Caco-2 (cell line): ENCODE results near the gene C1orf198. TPM values are rescaled to one million over a fixed set of nuclear protein-coding genes. Genes with fewer than 3 reads are reported as not detected.

Source experiments
- Bru-seq: library from RNA; stranded (reverse); fragments of 400-500 nt; gene quantifications from one replicate; lab custom pipeline; 2021; lab: Mats Ljungman, UMichigan
- BruChase-seq, 2 experiments: library from RNA; stranded (reverse); fragments of 400-500 nt; gene quantifications; one replicate each; lab custom pipeline; 2021; lab: Mats Ljungman, UMichigan
- BruUV-seq: library from RNA; stranded (reverse); fragments of 400-500 nt; replicated peaks from 2 replicates; lab custom pipeline; 2021; lab: Mats Ljungman, UMichigan
- CTCF ChIA-PET: fragments of 300-600 bp; sonication (Branson Sonifier 250); formaldehyde crosslinking; loops from one replicate; lab custom pipeline; 2022; ENCODE audit warnings: antibody characterized with exemption; lab: Charles Lee
- POLR2A ChIA-PET: fragments of 300-600 bp; sonication (Branson Sonifier 250); formaldehyde crosslinking; loops from one replicate; lab custom pipeline; 2022; ENCODE audit warnings: antibody characterized with exemption; lab: Charles Lee
- DNase-seq, 2 experiments: peaks; one replicate each; pipeline versions ENCODE4 v3.0.0 to v3.0.0-alpha.2; 2020 to 2022
- H3K27me3 ChIP-seq: replicated peaks from 2 replicates; pipeline ENCODE4 v1.6.0; 2011; ENCODE audit warnings: low read length; ENCODE audit not compliant: control insufficient read depth, insufficient read depth
- H3K36me3 ChIP-seq: 2 replicates; pipeline ENCODE4 v1.5.1; 2011; ENCODE audit warnings: low read length; ENCODE audit not compliant: control insufficient read depth, insufficient read depth
- H3K4me1 ChIP-seq: fragments of 250-450 bp; sonication (Bioruptor Pico); 2 replicates; pipeline ENCODE4 v1.5.1; 2020; ENCODE audit warnings: mild to moderate bottlenecking
- H3K4me3 ChIP-seq: 2 replicates; pipeline ENCODE4 v1.5.1; 2011; ENCODE audit warnings: low read depth, mild to moderate bottlenecking, control low read depth, low read length
- H3K9me3 ChIP-seq: fragments of 250-450 bp; sonication (Bioruptor Pico); 2 replicates; pipeline ENCODE4 v1.5.1; 2020; ENCODE audit warnings: mild to moderate bottlenecking, moderate library complexity
- H3K27ac Mint-ChIP-seq: one replicate; pipeline ENCODE4 v1.8.0; 2022; ENCODE audit warnings: mixed read lengths; ENCODE audit not compliant: unreplicated experiment
- H3K27me3 Mint-ChIP-seq: one replicate; pipeline ENCODE4 v1.8.0; 2022; ENCODE audit warnings: mixed read lengths; ENCODE audit not compliant: insufficient read depth, unreplicated experiment
- H3K36me3 Mint-ChIP-seq: one replicate; pipeline ENCODE4 v1.8.0; 2022; ENCODE audit warnings: mild to moderate bottlenecking, mixed read lengths; ENCODE audit not compliant: insufficient read depth, unreplicated experiment
- H3K4me1 Mint-ChIP-seq: one replicate; pipeline ENCODE4 v1.8.0; 2022; ENCODE audit warnings: low read depth, mixed read lengths; ENCODE audit not compliant: unreplicated experiment
- H3K4me3 Mint-ChIP-seq: one replicate; pipeline ENCODE4 v1.8.0; 2022; ENCODE audit warnings: mild to moderate bottlenecking, moderate library complexity, mixed read lengths; ENCODE audit not compliant: unreplicated experiment
- H3K9me3 Mint-ChIP-seq: one replicate; pipeline ENCODE4 v1.8.0; 2022; ENCODE audit warnings: mixed read lengths; ENCODE audit not compliant: unreplicated experiment
- CTCF ChIP-seq, 2 experiments: fragments of 200-600 bp in 1 of 2; IDR thresholded peaks; 1 replicate in 1 of 2; 2 replicates in 1 of 2; pipeline versions ENCODE4 v1.5.1 to v1.8.0; 2011 to 2022; ENCODE audit warnings: antibody characterized with exemption in 1 of 2, control low read depth in 1 of 2, inconsistent platforms in 1 of 2, low read depth in 1 of 2, low read length in 1 of 2, mild to moderate bottlenecking in 1 of 2, moderate library complexity in 1 of 2; ENCODE audit not compliant: insufficient read depth in 1 of 2, severe bottlenecking in 1 of 2, unreplicated experiment in 1 of 2
- intact Hi-C: fragments of 100-400 bp; cut with micrococcal nuclease; formaldehyde crosslinking; loops from one replicate; pipeline ENCODE4 v1.10.0; 2022; ENCODE audit not compliant: unreplicated experiment
- long read RNA-seq: library from polyadenylated mRNA; stranded (forward); transcript quantifications from one replicate; pipeline ENCODE4 v2.0.0, GENCODE V29; 2022
- total RNA-seq: library from RNA; stranded (reverse); gene quantifications from 2 replicates; pipeline ENCODE4 v1.2.3, GENCODE V29; 2022

The C1orf198 gene
- total RNA-seq (80.1 and 92.2 TPM in 2 replicates), Bru-seq, nascent RNA (percentile 89 among the genes with signal in this experiment), BruChase-seq, experiment 1, labeled RNA remaining after a 2-hour chase (percentile 92 among the genes with signal in this experiment), BruChase-seq, experiment 2, labeled RNA remaining after a 6-hour chase (percentile 96 among the genes with signal in this experiment)
- long read RNA-seq, transcript C1orf198-201 (4 exons, 3,858 nt): major isoform, 434 of 493 reads
- long read RNA-seq, partial matches to known transcripts: 45 of 493 reads
- long read RNA-seq, other reads (novel, unspliced or antisense): 13 of 493 reads

GRCh38 chr1:230867903-230868735 is at the start of gene C1orf198:
Gene C1orf198, minus strand, starts transcription at chr1:230868521. Its CDS starts 9 bp downstream, at chr1:230868512.
- intact Hi-C loops: loop anchor here (1.0 to 10.0 kb wide), 4 partner anchors 33 to 347 kb away; partner anchors contain the start of gene TTC13
- H3K9me3 ChIP-seq: no peaks in the 10 kb centered on the region
- no TSS peak for BruUV-seq
- DNase-seq: peak; percentile 81 to 87
- Mint-ChIP-seq H3K4me3 (peak within 1 kb of the TSS; percentile 81), H3K9me3 (no peaks in the 10 kb centered on the region), H3K4me1 (peaks cover 42% of the 10 kb centered on the region), H3K27ac (peak within 1 kb of the TSS; percentile 97), H3K36me3 (peaks cover 43% of the 10 kb centered on the region), H3K27me3 (no peaks in the 10 kb centered on the region)
- peak within 1 kb of the TSS; percentile 90 for H3K4me3 ChIP-seq
- H3K4me1 ChIP-seq: peaks cover 35% of the 10 kb centered on the region
- H3K27me3 ChIP-seq: no peaks in the 10 kb centered on the region
- TF ChIP-seq CTCF (IDR thresholded peaks at IDR 0.05; ENCODE audit: insufficient read depth in 1 of 2, low read depth in 1 of 2, low read length in 1 of 2, severe bottlenecking in 1 of 2, unreplicated experiment in 1 of 2): no peak
- ChIA-PET CTCF (interaction anchor here (0.6 to 1.0 kb wide), 4 partner anchors 39 to 1176 kb away, joined by 3 to 4 read pairs (median 3); no protein-coding TSS in a partner anchor), POLR2A (interaction anchor here (0.6 to 1.6 kb wide), 22 partner anchors 9 to 735 kb away, joined by 3 to 8 read pairs (median 4); partner anchors contain the start of genes ARV1, EXOC8, SPRTN and TTC13)
- no peaks in the 10 kb centered on the region; the same call in 1 of the 2 replicates for H3K36me3 ChIP-seq

- no peak overlapping the region for H3K27ac Mint-ChIP-seq
- no TSS peak for BruUV-seq
- no peaks in the 10 kb centered on the region for H3K9me3 Mint-ChIP-seq
- TF ChIP-seq CTCF (IDR thresholded peaks at IDR 0.05; ENCODE audit: insufficient read depth in 1 of 2, low read depth in 1 of 2, low read length in 1 of 2, severe bottlenecking in 1 of 2, unreplicated experiment in 1 of 2): peak; percentile 69 to 70
- Histone ChIP-seq H3K36me3 (peaks cover 3% of the 10 kb centered on the region), H3K9me3 (no peaks in the 10 kb centered on the region), H3K4me3 (no peak overlapping the region), H3K4me1 (peaks cover 25% of the 10 kb centered on the region), H3K27me3 (no peaks in the 10 kb centered on the region)
- ChIA-PET CTCF (interaction anchor here (0.6 to 1.4 kb wide), 5 partner anchors 21 to 119 kb away, joined by 3 to 4 read pairs (median 4); no protein-coding TSS in a partner anchor), POLR2A (no interaction called here)
- H3K4me1 Mint-ChIP-seq: peaks cover 33% of the 10 kb centered on the region
- H3K27me3 Mint-ChIP-seq: no peaks in the 10 kb centered on the region
- peaks cover 72% of the 10 kb centered on the region for H3K36me3 Mint-ChIP-seq
- intact Hi-C loops: loop anchor here (1.0 to 2.0 kb wide), 5 partner anchors 50 to 294 kb away; partner anchors contain the start of gene ARV1
- peak; percentile 84 for DNase-seq
- no peak overlapping the region for H3K4me3 Mint-ChIP-seq
These were observed 49.2 kb upstream of the C1orf198 start for GRCh38 chr1:230917284-230918135.
